ENCODE data around the gene GRID2. TPM values are rescaled to one million over a fixed set of nuclear protein-coding genes. Genes with fewer than 3 reads are reported as not detected.

The GRID2 gene
- total RNA-seq, 6 experiments from 2014 or later = not detected

DNA sequence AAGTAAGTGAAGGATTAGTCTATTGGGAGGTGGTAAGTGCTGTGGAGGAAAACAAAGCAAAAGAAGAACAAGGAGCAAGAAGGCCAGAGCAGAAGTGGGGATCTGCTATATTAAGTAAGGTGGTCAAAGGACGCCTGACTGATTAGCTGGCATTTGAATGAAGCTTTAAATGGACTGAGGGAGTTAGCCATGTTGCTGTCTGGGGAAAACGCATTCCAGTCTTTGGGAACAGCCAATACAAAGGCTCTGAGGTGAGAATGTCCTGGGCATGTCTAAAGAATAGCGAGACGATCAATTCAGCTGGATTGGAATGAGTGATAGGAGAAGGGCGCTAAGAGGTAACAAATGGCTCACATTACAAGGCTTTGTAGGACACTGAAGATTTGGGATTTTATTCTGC, 1476.3 kb downstream of the GRID2 start:
- no peak for ATAC-seq
- no peak overlapping the region for H3K27ac ChIP-seq
- H3K9me3 ChIP-seq = no peaks in the 10 kb centered on the region
- H3K4me3 ChIP-seq = no peak overlapping the region
- intact Hi-C loops (cut with DNase I) = no loop called here
- TF ChIP-seq, protein P1, sequence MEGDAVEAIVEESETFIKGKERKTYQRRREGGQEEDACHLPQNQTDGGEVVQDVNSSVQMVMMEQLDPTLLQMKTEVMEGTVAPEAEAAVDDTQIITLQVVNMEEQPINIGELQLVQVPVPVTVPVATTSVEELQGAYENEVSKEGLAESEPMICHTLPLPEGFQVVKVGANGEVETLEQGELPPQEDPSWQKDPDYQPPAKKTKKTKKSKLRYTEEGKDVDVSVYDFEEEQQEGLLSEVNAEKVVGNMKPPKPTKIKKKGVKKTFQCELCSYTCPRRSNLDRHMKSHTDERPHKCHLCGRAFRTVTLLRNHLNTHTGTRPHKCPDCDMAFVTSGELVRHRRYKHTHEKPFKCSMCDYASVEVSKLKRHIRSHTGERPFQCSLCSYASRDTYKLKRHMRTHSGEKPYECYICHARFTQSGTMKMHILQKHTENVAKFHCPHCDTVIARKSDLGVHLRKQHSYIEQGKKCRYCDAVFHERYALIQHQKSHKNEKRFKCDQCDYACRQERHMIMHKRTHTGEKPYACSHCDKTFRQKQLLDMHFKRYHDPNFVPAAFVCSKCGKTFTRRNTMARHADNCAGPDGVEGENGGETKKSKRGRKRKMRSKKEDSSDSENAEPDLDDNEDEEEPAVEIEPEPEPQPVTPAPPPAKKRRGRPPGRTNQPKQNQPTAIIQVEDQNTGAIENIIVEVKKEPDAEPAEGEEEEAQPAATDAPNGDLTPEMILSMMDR (IDR thresholded peaks at IDR 0.05) = no peak
- no peak for TF ChIP-seq POLR2A (IDR thresholded peaks at IDR 0.05)
- no peak for DNase-seq
- no peaks in the 10 kb centered on the region for H3K36me3 ChIP-seq
- no peaks in the 10 kb centered on the region for H3K27me3 ChIP-seq
- no peaks in the 10 kb centered on the region for H3K4me1 ChIP-seq
- 63% methylated on average over 5 of the region's 5 CpGs for WGBS (ENCODE audit: insufficient coverage, low coverage, low lambda C conversion rate, missing lambda C conversion rate)

DNA sequence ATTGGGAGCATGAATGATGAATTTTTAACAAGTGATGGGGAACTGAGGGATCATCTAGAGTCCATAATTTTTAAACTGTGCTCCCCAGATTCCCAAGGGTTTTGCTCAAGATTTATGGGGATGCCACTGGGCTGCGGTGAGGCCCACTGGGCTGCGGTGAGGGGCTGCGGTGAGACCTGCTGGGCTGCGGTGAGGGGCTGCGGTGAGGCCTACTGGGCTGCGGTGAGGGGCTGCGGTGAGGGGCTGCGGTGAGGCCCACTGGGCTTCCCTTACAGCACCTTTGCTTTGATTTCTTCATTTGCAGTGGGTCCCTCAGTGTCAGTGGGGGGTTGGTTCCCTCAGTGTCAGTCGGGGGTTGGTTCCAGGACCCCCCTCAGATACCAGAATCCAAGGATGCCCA, 1477.4 kb downstream of the GRID2 start:
- 76% methylated on average over 5 of the region's 9 CpGs for WGBS (ENCODE audit: insufficient coverage, low coverage, low lambda C conversion rate, missing lambda C conversion rate)
- intact Hi-C loops (cut with DNase I) = no loop called here
- no peaks in the 10 kb centered on the region for H3K36me3 ChIP-seq
- no peak for TF ChIP-seq POLR2A (IDR thresholded peaks at IDR 0.05)
- no peak overlapping the region for H3K27ac ChIP-seq
- no peaks in the 10 kb centered on the region for H3K9me3 ChIP-seq
- no peaks in the 10 kb centered on the region for H3K4me1 ChIP-seq
- H3K4me3 ChIP-seq = no peak overlapping the region
- no peak for ATAC-seq
- no peaks in the 10 kb centered on the region for H3K27me3 ChIP-seq
- no peak for DNase-seq

DNA sequence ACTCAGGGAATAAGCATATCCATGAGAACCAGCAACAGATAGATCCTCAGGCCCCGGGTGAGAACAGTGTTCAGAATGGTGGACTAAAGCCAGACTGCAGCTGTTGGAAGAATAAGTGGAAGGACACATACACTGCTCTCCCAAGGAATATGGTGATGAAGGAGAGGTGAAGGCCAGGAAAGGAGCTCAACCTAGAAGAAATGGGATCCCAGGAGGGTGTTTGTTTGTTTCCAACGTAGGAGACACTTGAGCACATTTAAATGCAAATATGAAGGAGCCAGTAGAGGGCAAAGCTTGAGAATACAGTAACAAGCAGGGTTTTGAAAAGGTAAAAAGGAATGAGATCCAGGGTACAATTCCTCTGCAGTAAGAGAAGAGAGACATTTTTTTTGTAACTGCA, 1482.4 kb downstream of the GRID2 start:
- H3K36me3 ChIP-seq = no peaks in the 10 kb centered on the region
- H3K4me1 ChIP-seq = no peaks in the 10 kb centered on the region
- DNase-seq (no peak), ATAC-seq (no peak)
- no peaks in the 10 kb centered on the region for H3K27me3 ChIP-seq
- no peaks in the 10 kb centered on the region for H3K9me3 ChIP-seq
- intact Hi-C loops (cut with DNase I) = no loop called here
- 44% methylated on average over 2 of the region's 2 CpGs for WGBS (ENCODE audit: insufficient coverage, low coverage, low lambda C conversion rate, missing lambda C conversion rate)
- H3K4me3 ChIP-seq = no peak overlapping the region
- TF ChIP-seq POLR2A (IDR thresholded peaks at IDR 0.05) = no peak
- TF ChIP-seq, protein P1 (IDR thresholded peaks at IDR 0.05) = no peak
- no peak overlapping the region for H3K27ac ChIP-seq

DNA sequence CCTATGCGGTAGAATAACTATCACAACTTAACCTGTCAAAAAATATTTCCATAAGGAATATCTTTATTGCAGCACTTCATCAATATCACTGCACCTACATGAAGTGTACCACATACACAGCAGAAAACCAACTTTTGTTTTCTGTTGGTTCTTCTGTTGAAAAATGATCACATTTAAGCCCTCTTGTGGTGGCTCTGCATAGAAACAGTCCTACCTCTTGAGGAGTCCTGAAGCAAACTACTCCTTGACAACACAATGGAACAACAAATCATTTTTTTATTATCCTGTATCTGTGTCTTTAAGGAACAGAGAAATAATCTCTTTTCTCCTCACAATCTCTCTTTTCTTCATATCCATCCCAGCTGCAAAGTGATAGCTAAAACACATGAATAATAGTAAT, 1484.9 kb downstream of the GRID2 start:
- ATAC-seq (no peak), DNase-seq (no peak)
- Histone ChIP-seq H3K27ac (no peak overlapping the region), H3K4me3 (no peak overlapping the region), H3K4me1 (no peaks in the 10 kb centered on the region), H3K27me3 (no peaks in the 10 kb centered on the region), H3K9me3 (no peaks in the 10 kb centered on the region), H3K36me3 (no peaks in the 10 kb centered on the region)
- WGBS (ENCODE audit: insufficient coverage, low coverage, low lambda C conversion rate, missing lambda C conversion rate) = 82% methylated on average over 1 of the region's 1 CpG
- TF ChIP-seq POLR2A (IDR thresholded peaks at IDR 0.05) = no peak
- TF ChIP-seq, protein P1 (IDR thresholded peaks at IDR 0.05) = peak in 3 of 4 donors; percentile 16 to 31 (median 30)
- intact Hi-C loops (cut with DNase I) = no loop called here

DNA sequence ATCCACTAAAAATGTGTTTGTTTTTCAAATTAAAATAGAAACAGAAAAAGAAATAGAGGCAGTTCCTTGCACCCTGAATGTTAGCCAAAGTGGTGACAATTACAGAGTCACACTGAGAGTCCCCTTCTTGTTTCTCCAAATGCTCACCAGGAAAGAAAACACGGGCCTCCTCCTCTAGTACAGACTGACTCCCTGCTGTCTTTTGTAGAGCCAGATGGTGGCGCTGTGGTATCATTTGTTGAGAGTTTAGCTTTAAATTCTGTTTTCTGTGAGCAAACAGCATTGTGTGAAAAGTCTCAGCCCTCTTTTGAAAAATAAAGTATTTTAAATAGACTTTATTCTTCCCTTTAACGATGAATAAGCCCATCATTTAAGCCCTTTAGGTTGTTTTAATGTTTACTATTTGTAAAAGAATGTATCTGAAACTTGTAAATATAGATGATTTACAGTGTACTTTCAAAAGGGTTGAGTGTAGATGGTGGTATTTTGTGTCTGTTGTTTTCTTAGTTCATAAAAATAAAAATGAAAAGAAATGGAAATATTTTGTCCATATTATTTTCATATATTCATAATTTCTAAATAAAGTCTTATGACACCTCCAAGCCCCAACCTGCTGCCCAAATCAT, 1487.9 kb downstream of the GRID2 start:
- H3K27me3 ChIP-seq = no peaks in the 10 kb centered on the region
- H3K4me3 ChIP-seq = no peak overlapping the region
- H3K27ac ChIP-seq = no peak overlapping the region
- H3K9me3 ChIP-seq = no peaks in the 10 kb centered on the region
- intact Hi-C loops (cut with DNase I) = loop anchor here in 1 of 2 donors (10.0 kb wide), 1 partner anchor 333 kb away; no protein-coding TSS in a partner anchor
- TF ChIP-seq, protein P1 (IDR thresholded peaks at IDR 0.05) = peak; percentile 63 to 81 (median 77)
- no peak for TF ChIP-seq POLR2A (IDR thresholded peaks at IDR 0.05)
- WGBS (ENCODE audit: insufficient coverage, low coverage, low lambda C conversion rate, missing lambda C conversion rate) = 0% methylated on average over 3 of the region's 3 CpGs
- H3K4me1 ChIP-seq = no peaks in the 10 kb centered on the region
- peak; percentile 74 to 88 (median 83) for ATAC-seq
- H3K36me3 ChIP-seq = no peaks in the 10 kb centered on the region
- peak in 2 of 3 donors; percentile 32 to 46 for DNase-seq
